Medulla oblongata (tissue), 1 donor: ENCODE results near the gene BORCS8.

ENCODE experiments used
- DNase-seq: peaks from one replicate; pipeline ENCODE4 v3.0.0-alpha.2; 2015; ENCODE audit errors: extremely low spot score

BORCS8 gene

GRCh38 chr19:19214159-19214490 lies 22.2 kb upstream of the BORCS8 start:
- DNase-seq: no peak

- DNase-seq: no peak
These were observed 21.6 kb upstream of the BORCS8 start for GRCh38 chr19:19213426-19214158.

GRCh38 chr19:19212916-19213315 lies 21.0 kb upstream of the BORCS8 start:
- DNase-seq: no peak

DNA sequence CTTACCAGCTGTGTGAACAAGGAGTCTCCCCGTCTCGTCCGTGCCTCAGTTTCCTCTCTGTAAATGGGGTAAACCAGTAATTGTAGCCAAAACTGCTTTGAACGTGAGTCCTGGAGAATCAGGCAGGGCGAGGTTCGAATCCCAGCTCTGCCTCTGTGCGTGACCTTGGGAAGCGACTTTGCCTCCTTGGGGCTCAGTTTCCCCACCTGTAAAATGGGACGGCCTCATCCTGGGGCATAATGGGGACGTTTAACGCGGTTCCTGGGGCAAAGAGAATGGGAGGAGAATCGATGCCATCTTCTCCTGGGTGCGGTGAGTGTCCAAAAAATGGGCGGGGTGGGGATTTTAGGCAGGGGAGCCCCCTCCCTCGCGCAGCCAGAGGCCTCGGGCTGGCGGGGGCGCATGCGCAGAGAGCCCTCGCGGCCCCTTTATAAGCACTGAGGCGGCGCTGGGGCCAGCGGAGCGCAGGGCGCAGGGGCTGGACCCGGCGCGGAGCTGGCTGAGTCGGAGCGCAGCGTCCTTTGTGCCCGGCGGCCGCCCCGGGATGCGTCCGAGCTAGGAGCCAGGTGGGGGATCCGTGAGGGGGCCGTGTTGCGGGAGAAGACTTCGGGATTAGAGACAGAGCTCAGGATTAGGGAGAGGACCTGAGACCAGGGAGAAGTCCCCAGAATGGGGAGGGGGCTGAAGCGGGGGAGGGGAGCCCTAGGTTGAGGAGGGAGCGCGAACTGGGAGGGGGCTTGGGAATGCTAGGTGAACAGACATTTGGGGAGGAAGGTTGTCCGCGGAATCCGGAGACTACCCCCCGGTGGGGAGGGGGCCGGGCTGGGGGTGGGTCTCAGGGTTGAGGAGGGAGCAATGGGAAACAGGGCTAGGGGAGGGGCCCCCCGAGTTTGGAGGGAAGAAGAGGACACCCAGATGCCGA lies 19.8 kb upstream of the BORCS8 start, which contains the start of gene NCAN:
Gene NCAN, plus strand, starts transcription at position 460 of the 922 bp plus-strand sequence. CDS start 4,996 bp downstream, outside the sequence.
- no peak for DNase-seq

DNA sequence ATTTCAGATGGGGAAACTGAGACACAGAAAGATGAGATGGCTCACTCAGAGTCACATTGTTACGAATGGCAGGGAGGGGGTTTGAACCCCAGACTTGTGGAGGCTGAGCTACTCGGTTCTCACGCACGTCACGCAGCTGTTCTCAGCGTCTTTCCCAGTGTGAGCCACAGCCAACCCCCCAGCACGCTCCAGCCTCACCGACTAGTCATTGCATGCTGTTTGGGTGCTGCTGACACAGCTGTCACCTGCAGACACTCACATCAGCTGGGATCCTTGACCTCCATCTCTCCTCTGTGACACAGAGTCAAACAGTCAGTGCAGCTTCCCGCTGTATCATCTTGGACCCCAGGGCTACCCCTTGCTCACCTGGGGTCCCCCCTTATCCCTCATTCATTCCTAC lies 17.4 kb upstream of the BORCS8 start:
- no peak for DNase-seq

GRCh38 chr19:19207637-19208572 lies 16.0 kb upstream of the BORCS8 start:
- DNase-seq: peak; percentile 65

- DNase-seq: no peak
These were observed 15.0 kb upstream of the BORCS8 start for GRCh38 chr19:19206938-19207337.

DNA sequence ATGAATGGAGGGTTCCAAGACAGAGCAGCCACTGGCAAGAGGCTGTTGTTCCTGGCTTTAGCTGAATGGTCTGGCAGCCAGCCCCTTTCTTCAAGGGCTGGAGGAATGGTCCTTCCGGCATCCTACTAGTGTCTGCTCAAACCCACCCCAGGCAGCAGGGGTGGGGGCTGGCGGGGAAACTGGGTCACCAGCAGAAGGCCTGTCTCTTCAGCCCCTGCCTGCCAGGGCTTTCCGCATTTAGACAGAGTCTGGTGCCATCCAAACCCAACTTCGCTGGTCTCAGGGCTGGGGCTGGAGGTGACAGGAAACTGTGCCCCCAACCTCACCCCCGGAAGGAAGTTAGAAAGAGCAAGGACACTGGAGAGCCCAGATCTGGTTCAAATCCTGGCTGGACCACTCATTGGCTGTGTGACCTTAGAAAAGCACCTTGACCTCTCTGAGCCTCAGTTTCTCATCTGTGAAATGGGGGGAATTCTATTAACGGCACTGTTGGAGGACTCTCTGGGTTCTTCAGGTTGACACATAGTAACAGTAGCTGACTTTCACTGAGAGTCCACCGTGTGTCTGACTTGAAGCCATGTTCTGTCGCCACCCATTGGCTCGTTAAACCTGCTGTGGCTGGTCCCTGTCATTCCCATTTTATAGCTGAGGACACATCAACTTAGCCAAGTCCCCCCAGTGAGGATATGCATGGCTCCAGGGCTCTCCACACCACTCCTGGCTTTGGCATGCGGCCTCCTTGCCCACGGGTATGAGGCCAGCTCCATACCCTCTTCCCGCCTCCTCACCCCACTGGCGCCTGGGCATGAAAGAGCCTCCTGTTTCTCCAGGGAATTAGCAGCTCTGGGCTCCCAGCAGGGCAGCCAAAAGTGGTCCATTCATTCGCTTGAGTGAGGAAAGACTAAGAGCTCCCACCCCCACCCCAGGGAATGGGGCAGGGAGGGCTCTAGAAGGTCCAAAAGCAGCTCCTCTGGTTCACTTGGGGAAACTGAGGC lies 13.8 kb upstream of the BORCS8 start:
- peak; percentile 77 for DNase-seq

GRCh38 chr19:19204181-19204580 lies 12.2 kb upstream of the BORCS8 start:
- DNase-seq: no peak

- peak; percentile 91 for DNase-seq
These were observed 11.3 kb upstream of the BORCS8 start, which contains the start of gene NR2C2AP for GRCh38 chr19:19203012-19203856. Gene NR2C2AP (minus strand): TSS chr19:19203414. CDS start chr19:19203060, 354 bp downstream.

DNA sequence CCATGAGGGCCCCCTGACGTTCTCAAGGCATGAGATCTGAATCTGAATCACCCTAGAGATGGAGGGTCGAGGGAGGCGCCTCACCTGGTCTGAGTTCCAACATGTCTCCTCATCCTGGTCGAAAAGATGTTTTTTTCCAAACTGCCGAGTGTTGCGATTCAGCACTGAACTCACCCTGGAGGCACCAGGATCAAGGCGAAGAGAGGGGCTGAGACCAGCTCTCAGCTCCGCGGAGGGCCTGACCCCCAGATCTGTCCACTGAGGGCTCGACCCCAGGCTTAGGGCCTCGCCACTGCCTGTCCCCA lies 10.7 kb upstream of the BORCS8 start:
- no peak for DNase-seq

- no peak for DNase-seq
These were observed 10.0 kb upstream of the BORCS8 start for GRCh38 chr19:19201697-19202630.

DNA sequence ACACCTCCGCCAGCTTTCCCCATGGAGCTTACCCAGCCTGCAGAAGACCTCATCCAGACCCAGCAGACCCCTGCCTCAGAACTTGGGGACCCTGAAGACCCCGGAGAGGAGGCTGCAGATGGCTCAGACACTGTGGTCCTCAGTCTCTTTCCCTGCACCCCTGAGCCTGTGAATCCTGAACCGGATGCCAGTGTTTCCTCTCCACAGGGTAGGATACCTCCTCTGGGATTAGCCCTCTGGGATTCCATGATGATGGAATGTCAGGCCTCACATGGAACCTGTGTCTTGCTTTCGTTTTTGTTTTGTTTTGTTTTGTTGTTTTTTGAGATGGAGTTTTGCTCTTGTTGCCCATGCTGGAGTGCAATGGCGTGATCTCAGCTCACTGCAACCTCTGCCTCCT lies 2.0 kb upstream of the BORCS8 start:
- no peak for DNase-seq

DNA sequence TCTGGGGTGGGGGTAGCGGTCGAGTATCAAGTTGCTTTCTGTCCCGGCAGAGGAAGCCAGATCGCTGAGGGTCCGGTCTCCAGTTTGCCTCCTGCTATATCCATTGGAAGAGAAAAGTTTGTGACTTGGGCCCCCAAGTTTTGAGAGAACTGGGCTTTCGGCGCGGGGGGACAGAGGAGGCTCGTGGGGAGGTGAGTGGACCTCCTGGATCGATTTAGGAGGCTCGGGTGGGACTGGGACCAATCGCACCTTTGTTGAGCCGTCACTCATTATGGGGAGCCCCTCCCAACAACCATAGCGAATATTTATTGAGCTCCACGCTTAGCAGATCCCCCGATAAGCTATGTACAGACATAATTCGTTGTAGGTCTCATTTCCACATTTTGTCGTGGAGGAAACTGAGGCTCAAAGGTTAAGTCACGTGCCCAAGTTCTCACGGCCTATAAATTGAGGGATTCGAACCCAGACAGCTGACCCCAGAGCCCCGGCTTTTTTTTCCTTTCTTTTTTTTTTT lies 1.0 kb upstream of the BORCS8 start:
- no peak for DNase-seq

- DNase-seq: no peak
These were observed 229 bp downstream of the BORCS8 start for GRCh38 chr19:19191768-19192077.

GRCh38 chr19:19186742-19187141 lies 5.2 kb downstream of the BORCS8 start:
- DNase-seq: no peak

GRCh38 chr19:19185853-19186740 lies 5.9 kb downstream of the BORCS8 start:
- no peak for DNase-seq
